Measurements from ENCODE around the gene MBNL2. TPM values are rescaled to one million over a fixed set of nuclear protein-coding genes. Genes with fewer than 3 reads are reported as not detected.

MBNL2 gene
- total RNA-seq, 1 donor from 2014 or later: 16.9 TPM

DNA sequence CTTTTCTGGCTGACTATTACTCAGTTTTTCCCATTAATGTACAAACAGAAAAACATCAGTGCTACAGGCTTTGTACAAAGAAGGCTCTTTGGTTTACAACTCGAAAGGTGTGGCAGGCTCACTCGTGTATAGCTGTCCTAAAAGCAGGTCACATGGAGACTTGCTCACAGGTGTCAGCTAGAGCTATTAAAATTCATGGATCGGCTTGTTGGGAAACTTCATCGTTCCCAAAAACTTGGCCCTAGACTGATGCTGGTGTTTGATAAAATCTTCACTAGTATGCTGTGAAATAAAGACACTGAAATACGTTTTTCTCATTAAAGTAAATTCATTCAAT is 64.9 kb downstream of the MBNL2 start:
- H3K36me3 Mint-ChIP-seq (ENCODE audit: low read depth): peaks cover 3% of the 10 kb centered on the region
- peaks cover 3% of the 10 kb centered on the region for H3K9me3 Mint-ChIP-seq
- TF ChIP-seq, protein P1, sequence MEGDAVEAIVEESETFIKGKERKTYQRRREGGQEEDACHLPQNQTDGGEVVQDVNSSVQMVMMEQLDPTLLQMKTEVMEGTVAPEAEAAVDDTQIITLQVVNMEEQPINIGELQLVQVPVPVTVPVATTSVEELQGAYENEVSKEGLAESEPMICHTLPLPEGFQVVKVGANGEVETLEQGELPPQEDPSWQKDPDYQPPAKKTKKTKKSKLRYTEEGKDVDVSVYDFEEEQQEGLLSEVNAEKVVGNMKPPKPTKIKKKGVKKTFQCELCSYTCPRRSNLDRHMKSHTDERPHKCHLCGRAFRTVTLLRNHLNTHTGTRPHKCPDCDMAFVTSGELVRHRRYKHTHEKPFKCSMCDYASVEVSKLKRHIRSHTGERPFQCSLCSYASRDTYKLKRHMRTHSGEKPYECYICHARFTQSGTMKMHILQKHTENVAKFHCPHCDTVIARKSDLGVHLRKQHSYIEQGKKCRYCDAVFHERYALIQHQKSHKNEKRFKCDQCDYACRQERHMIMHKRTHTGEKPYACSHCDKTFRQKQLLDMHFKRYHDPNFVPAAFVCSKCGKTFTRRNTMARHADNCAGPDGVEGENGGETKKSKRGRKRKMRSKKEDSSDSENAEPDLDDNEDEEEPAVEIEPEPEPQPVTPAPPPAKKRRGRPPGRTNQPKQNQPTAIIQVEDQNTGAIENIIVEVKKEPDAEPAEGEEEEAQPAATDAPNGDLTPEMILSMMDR (conservative IDR thresholded peaks at IDR 0.05): no peak
- DNase-seq (ENCODE audit: low read depth, low spot score): no peak
- H3K27me3 Mint-ChIP-seq (ENCODE audit: low read depth): no peaks in the 10 kb centered on the region
- H3K4me1 Mint-ChIP-seq: peaks cover 20% of the 10 kb centered on the region
- no peak overlapping the region for H3K4me3 Mint-ChIP-seq
- no peak overlapping the region for H3K27ac Mint-ChIP-seq (ENCODE audit: unreplicated experiment)

DNA sequence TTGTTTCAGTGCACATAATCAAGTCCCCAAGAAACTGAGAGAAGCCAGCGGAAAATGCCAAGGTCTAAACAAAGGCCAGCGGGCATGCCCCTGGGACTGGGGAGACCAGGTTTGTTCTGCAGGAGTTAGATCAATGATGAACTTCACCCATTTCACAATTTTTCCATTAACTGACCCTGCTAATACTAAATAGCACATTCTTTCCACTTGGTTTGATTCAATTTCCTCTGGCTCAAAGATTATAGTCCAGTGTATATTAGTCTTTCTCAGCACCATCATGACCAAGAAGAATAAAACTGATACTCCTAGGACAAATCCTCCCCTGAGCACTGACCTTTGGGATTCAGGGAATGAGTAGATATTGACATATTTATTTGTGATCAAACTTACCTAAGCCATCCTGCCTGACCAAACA is 66.4 kb downstream of the MBNL2 start:
- no peak for DNase-seq (ENCODE audit: low read depth, low spot score)
- Mint-ChIP-seq H3K4me3 (no peak overlapping the region), H3K27ac (ENCODE audit: unreplicated experiment) (no peak overlapping the region), H3K36me3 (ENCODE audit: low read depth) (peaks cover 3% of the 10 kb centered on the region), H3K4me1 (peaks cover 12% of the 10 kb centered on the region), H3K27me3 (ENCODE audit: low read depth) (no peaks in the 10 kb centered on the region), H3K9me3 (peaks cover 3% of the 10 kb centered on the region)
- TF ChIP-seq, protein P1 (conservative IDR thresholded peaks at IDR 0.05): no peak

DNA sequence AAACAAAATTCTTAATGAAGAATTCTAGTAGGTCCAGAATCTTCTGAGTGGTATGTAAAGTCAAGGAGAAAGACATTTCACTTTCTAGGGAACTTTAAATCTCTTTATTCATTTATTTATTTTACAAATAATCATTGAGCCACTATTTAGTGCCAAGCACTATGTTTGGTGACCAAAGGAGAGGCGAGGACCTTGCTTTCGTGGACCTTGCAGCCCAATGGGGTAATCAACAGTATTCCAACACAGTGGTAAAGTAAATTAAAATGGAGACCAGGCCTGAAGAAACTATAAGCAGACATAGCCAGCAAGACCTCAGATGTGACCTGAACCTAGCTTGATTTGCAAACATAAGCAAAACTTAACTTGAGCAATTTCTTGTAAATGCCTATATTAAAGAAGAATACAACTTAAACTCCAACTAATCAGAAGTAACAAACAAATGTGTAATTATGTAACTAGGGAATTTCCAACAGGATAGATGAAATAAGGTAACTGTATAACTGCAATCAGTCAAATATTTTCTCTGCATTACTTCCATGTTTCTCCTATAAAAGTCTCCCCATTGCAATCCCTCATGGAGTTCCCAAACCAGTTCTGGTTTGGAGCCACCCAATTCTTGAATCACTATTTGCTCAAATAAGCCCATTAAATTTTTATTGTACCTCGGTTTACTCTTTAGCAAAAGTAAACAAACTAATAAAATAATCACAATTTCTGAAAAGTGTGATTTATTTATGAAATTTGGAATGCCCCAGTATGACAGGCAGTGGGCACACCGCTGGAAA is 67.6 kb downstream of the MBNL2 start:
- no peak for DNase-seq (ENCODE audit: low read depth, low spot score)
- H3K4me1 Mint-ChIP-seq: peaks cover 13% of the 10 kb centered on the region
- H3K36me3 Mint-ChIP-seq (ENCODE audit: low read depth): peaks cover 3% of the 10 kb centered on the region
- H3K4me3 Mint-ChIP-seq: no peak overlapping the region
- TF ChIP-seq, protein P1 (conservative IDR thresholded peaks at IDR 0.05): no peak
- no peaks in the 10 kb centered on the region for H3K27me3 Mint-ChIP-seq (ENCODE audit: low read depth)
- H3K27ac Mint-ChIP-seq (ENCODE audit: unreplicated experiment): no peak overlapping the region
- peaks cover 3% of the 10 kb centered on the region for H3K9me3 Mint-ChIP-seq

DNA sequence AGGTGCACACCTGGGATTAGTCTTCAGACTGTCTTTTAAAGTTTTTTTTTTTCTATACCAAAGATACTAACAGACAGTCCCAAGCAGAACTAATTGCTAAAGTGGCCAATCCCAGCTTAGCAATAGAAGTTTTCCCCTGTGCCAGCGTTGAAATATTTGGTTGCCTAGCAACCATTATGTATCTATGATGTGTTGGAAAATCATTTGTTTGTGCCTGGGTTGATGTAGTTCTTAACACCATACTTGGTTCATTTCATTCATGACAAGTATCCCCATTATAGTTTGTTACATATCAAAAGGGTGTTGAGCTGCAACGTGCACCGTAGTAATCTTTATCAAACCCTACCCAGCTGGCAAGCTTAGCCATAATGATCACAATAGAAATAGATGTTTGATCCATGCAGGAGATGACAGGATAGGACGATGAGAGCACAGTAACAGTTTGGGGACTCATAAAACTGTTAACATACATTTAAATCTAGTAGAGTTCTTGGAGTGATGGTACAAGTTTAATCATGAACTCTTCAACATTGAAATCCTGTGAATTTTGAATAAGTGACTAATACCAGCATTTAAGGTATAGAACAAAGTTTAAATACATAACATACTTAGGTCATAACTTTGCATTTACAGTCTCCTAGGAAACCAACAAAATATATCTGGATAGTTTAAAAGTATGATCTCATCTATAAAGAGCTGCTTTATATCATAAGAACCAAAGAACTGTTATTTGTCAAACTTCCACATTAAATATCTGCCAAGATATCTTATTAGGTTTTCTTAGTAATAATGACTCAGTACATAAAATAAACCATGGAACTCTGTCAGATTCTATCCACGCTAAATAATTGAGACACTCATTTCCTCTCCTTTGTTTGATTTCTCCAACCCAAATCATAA is 73.4 kb downstream of the MBNL2 start:
- no peak for DNase-seq (ENCODE audit: low read depth, low spot score)
- TF ChIP-seq, protein P1 (conservative IDR thresholded peaks at IDR 0.05): no peak
- no peaks in the 10 kb centered on the region for H3K27me3 Mint-ChIP-seq (ENCODE audit: low read depth)
- peaks cover 3% of the 10 kb centered on the region for H3K36me3 Mint-ChIP-seq (ENCODE audit: low read depth)
- H3K4me1 Mint-ChIP-seq: peaks cover 9% of the 10 kb centered on the region
- H3K4me3 Mint-ChIP-seq: no peak overlapping the region
- H3K27ac Mint-ChIP-seq (ENCODE audit: unreplicated experiment): no peak overlapping the region
- H3K9me3 Mint-ChIP-seq: peaks cover 3% of the 10 kb centered on the region

DNA sequence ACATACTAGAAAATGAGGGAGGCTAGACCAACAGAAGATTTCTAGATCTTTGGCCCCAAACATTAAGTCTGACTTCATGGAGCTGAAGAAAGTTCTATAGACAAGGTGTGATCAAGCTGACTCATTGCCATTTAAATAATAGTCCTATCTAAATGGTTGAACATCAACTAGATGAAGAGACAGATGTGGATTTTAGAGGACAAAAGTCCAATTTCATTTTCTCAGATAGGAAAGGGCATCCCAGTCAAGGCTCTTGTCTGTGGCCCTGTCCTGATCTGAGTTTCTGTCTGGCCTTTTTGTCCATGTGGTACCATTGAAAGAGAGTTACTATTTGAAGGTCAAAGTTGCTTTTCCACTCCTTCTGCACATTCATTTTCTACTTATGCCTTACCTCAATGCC is 74.6 kb downstream of the MBNL2 start:
- H3K4me3 Mint-ChIP-seq: no peak overlapping the region
- no peaks in the 10 kb centered on the region for H3K9me3 Mint-ChIP-seq
- peaks cover 9% of the 10 kb centered on the region for H3K4me1 Mint-ChIP-seq
- TF ChIP-seq, protein P1 (conservative IDR thresholded peaks at IDR 0.05): no peak
- H3K27me3 Mint-ChIP-seq (ENCODE audit: low read depth): no peaks in the 10 kb centered on the region
- no peak for DNase-seq (ENCODE audit: low read depth, low spot score)
- no peak overlapping the region for H3K27ac Mint-ChIP-seq (ENCODE audit: unreplicated experiment)
- H3K36me3 Mint-ChIP-seq (ENCODE audit: low read depth): no peaks in the 10 kb centered on the region

All from neural crest cell (in vitro differentiated cells).